ENCODE data around the gene SOX8.

The SOX8 gene

GRCh38 chr16:1028524-1029258, 47.1 kb downstream of the SOX8 start:
- no peak for DNase-seq

GRCh38 chr16:1029259-1029545, 47.6 kb downstream of the SOX8 start:
- DNase-seq = no peak

- DNase-seq = no peak
Measured at GRCh38 chr16:1030473-1030901, 48.9 kb downstream of the SOX8 start.

- DNase-seq = no peak
Measured at GRCh38 chr16:1031666-1032065, 50.1 kb downstream of the SOX8 start.

- DNase-seq = no peak
Measured at GRCh38 chr16:1032607-1033006, 51.0 kb downstream of the SOX8 start.

GRCh38 chr16:1033128-1033679, 51.6 kb downstream of the SOX8 start:
- DNase-seq = no peak

- no peak for DNase-seq
Measured at GRCh38 chr16:1034230-1035065, 52.9 kb downstream of the SOX8 start.

GRCh38 chr16:1035066-1035415, 53.5 kb downstream of the SOX8 start:
- DNase-seq = no peak

GRCh38 chr16:1036166-1036565, 54.6 kb downstream of the SOX8 start:
- no peak for DNase-seq
